Epidermal melanocyte (primary cell): ENCODE measurements around the gene RNF6.

Experiments
- DNase-seq: peaks from one replicate; pipeline ENCODE4 v3.0.0; 2011; ENCODE audit warnings: low spot score; ENCODE audit not compliant: insufficient read length

Gene RNF6

GRCh38 chr13:26168237-26168814 lies 53.8 kb downstream of the RNF6 start:
- DNase-seq, result no peak

- DNase-seq, result no peak
Measured at GRCh38 chr13:26163812-26164211, 58.3 kb downstream of the RNF6 start.
